Omental fat pad (tissue), 4 donors: Measurements from ENCODE around the gene ACTR1B. TPM values are rescaled to one million over a fixed set of nuclear protein-coding genes. Genes with fewer than 3 reads are reported as not detected.

Experiments used
- ATAC-seq: fragments of 150-250 bp; one replicate; pipeline ENCODE4 v1.9.1; 2016; ENCODE audit warnings: mild to moderate bottlenecking, moderate library complexity; ENCODE audit not compliant: low FRiP score
- DNase-seq: peaks from one replicate; pipeline ENCODE4 v3.0.0-alpha.2; 2019; ENCODE audit warnings: low spot score
- CTCF ChIP-seq, 3 donors: fragments of 450-650 bp; IDR thresholded peaks; one replicate each; pipeline ENCODE4 v1.5.1; 2016 to 2017; ENCODE audit warnings: antibody characterized with exemption in 3 of 3, mild to moderate bottlenecking in 3 of 3, moderate library complexity in 2 of 3
- total RNA-seq, 4 donors: library from RNA; depleted of rRNA; stranded (reverse); fragments of >200 nt; gene quantifications; one replicate each; pipeline ENCODE4 v1.1.0, GENCODE V29; 2016

The ACTR1B gene
- total RNA-seq, 4 donors from 2014 or later: 33.2 to 96.3 (median 54.1) TPM

- DNase-seq (no peak), ATAC-seq (no peak)
- no peak for TF ChIP-seq CTCF (IDR thresholded peaks at IDR 0.05)
Measured at GRCh38 chr2:97706708-97707345, 43.0 kb upstream of the ACTR1B start.

- DNase-seq (no peak), ATAC-seq (no peak)
- TF ChIP-seq CTCF (IDR thresholded peaks at IDR 0.05): no peak
Measured at GRCh38 chr2:97706112-97706511, 42.3 kb upstream of the ACTR1B start.

GRCh38 chr2:97704989-97705388 is 41.1 kb upstream of the ACTR1B start:
- TF ChIP-seq CTCF (IDR thresholded peaks at IDR 0.05): no peak
- ATAC-seq (no peak), DNase-seq (no peak)

GRCh38 chr2:97703741-97704140 is 39.9 kb upstream of the ACTR1B start:
- no peak for ATAC-seq
- TF ChIP-seq CTCF (IDR thresholded peaks at IDR 0.05): no peak
- DNase-seq: no peak

GRCh38 chr2:97702731-97703470 is 39.1 kb upstream of the ACTR1B start:
- no peak for DNase-seq
- TF ChIP-seq CTCF (IDR thresholded peaks at IDR 0.05): no peak
- no peak for ATAC-seq

- ATAC-seq: no peak
- no peak for TF ChIP-seq CTCF (IDR thresholded peaks at IDR 0.05)
- no peak for DNase-seq
Measured at GRCh38 chr2:97701851-97702465, 38.1 kb upstream of the ACTR1B start.
